CD14-positive monocyte (primary cell): ENCODE measurements around the gene F13B. TPM values are rescaled to one million over a fixed set of nuclear protein-coding genes. Genes with fewer than 3 reads are reported as not detected.

Experiments used
- DNase-seq, 3 donors: peaks; one replicate each; pipeline ENCODE4 v3.0.0-alpha.2; 2011 to 2022
- H2AFZ ChIP-seq: 2 replicates; pipeline ENCODE4 v1.6.0; 2012; ENCODE audit warnings: mild to moderate bottlenecking, low read depth, low read length, inconsistent platforms; ENCODE audit not compliant: insufficient read depth, poor library complexity, severe bottlenecking
- H3K27ac ChIP-seq, 2 donors: 1 replicate in 1 of 2; 2 replicates in 1 of 2; pipeline ENCODE4 v1.5.1; 2012 to 2013; ENCODE audit warnings: low read length in 2 of 2, control low read depth in 1 of 2, inconsistent platforms in 1 of 2, low read depth in 1 of 2, mild to moderate bottlenecking in 1 of 2
- H3K27me3 ChIP-seq, 2 donors: one replicate each; pipeline versions ENCODE4 v1.6.0 to v1.6.1; 2011 to 2013; ENCODE audit warnings: low read length in 2 of 2; ENCODE audit not compliant: control insufficient read depth in 2 of 2, insufficient read depth in 2 of 2
- H3K36me3 ChIP-seq, 2 donors: replicated peaks in 1 of 2; 1 replicate in 1 of 2; 2 replicates in 1 of 2; pipeline versions ENCODE4 v1.5.1 to v1.6.1; 2012 to 2013; ENCODE audit warnings: low read length in 2 of 2, control low read depth in 1 of 2, inconsistent platforms in 1 of 2, mild to moderate bottlenecking in 1 of 2; ENCODE audit not compliant: insufficient read depth in 2 of 2, control insufficient read depth in 1 of 2
- H3K4me1 ChIP-seq, 2 donors: 1 replicate in 1 of 2; 2 replicates in 1 of 2; pipeline versions ENCODE4 v1.5.1 to v1.6.1; 2012 to 2013; ENCODE audit warnings: low read length in 2 of 2, control low read depth in 1 of 2, inconsistent platforms in 1 of 2, mild to moderate bottlenecking in 1 of 2, moderate library complexity in 1 of 2; ENCODE audit not compliant: insufficient read depth in 2 of 2, control insufficient read depth in 1 of 2
- H3K4me2 ChIP-seq: replicated peaks from 2 replicates; pipeline ENCODE3; 2012; ENCODE audit warnings: low read length, moderate library complexity, mild to moderate bottlenecking; ENCODE audit not compliant: poor library complexity, severe bottlenecking; ENCODE audit errors: extremely low read depth
- H3K4me3 ChIP-seq, 3 experiments: fragments of 200-600 bp in 1 of 3; sonication (generic) in 1 of 3; replicated peaks in 1 of 3; 1 replicate in 2 of 3; 2 replicates in 1 of 3; pipeline ENCODE4 v1.5.1; 2011 to 2013; ENCODE audit warnings: low read length in 3 of 3, mild to moderate bottlenecking in 3 of 3, control low read depth in 2 of 3, low read depth in 2 of 3, inconsistent platforms in 1 of 3, moderate library complexity in 1 of 3
- H3K79me2 ChIP-seq: 2 replicates; pipeline ENCODE4 v1.6.0; 2012; ENCODE audit warnings: mild to moderate bottlenecking, control low read depth, inconsistent platforms, low read length, moderate library complexity; ENCODE audit not compliant: insufficient read depth
- H3K9ac ChIP-seq: 2 replicates; pipeline ENCODE4 v1.6.0; 2017; ENCODE audit warnings: low read length, mild to moderate bottlenecking; ENCODE audit not compliant: insufficient read depth, poor library complexity, severe bottlenecking
- H3K9me3 ChIP-seq, 2 donors: replicated peaks in 1 of 2; 1 replicate in 1 of 2; 2 replicates in 1 of 2; pipeline versions ENCODE4 v1.5.1 to v1.6.1; 2012 to 2013; ENCODE audit warnings: low read length in 2 of 2, control low read depth in 1 of 2; ENCODE audit not compliant: control insufficient read depth in 1 of 2, insufficient read depth in 1 of 2
- H4K20me1 ChIP-seq: 2 replicates; pipeline ENCODE4 v1.6.0; 2012; ENCODE audit warnings: mild to moderate bottlenecking, low read length, control low read depth, moderate library complexity; ENCODE audit not compliant: insufficient read depth
- H3K27ac Mint-ChIP-seq, 7 donors: one replicate each; pipeline ENCODE4 v1.8.0; 2020; ENCODE audit warnings: mild to moderate bottlenecking in 7 of 7, mixed read lengths in 7 of 7, moderate library complexity in 6 of 7, inconsistent platforms in 2 of 7
- H3K27me3 Mint-ChIP-seq, 3 donors: one replicate each; pipeline ENCODE4 v1.8.0; 2021 to 2022; ENCODE audit warnings: low read depth in 3 of 3, mild to moderate bottlenecking in 3 of 3, mixed read lengths in 3 of 3, moderate library complexity in 3 of 3, inconsistent platforms in 1 of 3
- H3K36me3 Mint-ChIP-seq, 2 donors: one replicate each; pipeline ENCODE4 v1.8.0; 2020; ENCODE audit warnings: mixed read lengths in 2 of 2, inconsistent platforms in 1 of 2, mild to moderate bottlenecking in 1 of 2
- H3K4me1 Mint-ChIP-seq: one replicate; pipeline ENCODE4 v1.8.0; 2020; ENCODE audit warnings: mild to moderate bottlenecking, mixed read lengths
- H3K4me3 Mint-ChIP-seq, 2 donors: one replicate each; pipeline ENCODE4 v1.8.0; 2020; ENCODE audit warnings: mild to moderate bottlenecking in 2 of 2, mixed read lengths in 2 of 2, moderate library complexity in 1 of 2
- H3K9me3 Mint-ChIP-seq, 7 donors: one replicate each; pipeline ENCODE4 v1.8.0; 2020 to 2022; ENCODE audit warnings: mixed read lengths in 7 of 7, mild to moderate bottlenecking in 6 of 7, moderate library complexity in 6 of 7, inconsistent platforms in 2 of 7
- WGBS: methylation state at CpG from one replicate; pipeline ENCODE4 v1.1.5; 2013; ENCODE audit warnings: missing lambda C conversion rate; ENCODE audit not compliant: insufficient coverage; 5-methylcytosine and 5-hydroxymethylcytosine counted together
- intact Hi-C, 2 donors: fragments of 100-400 bp; cut with micrococcal nuclease; formaldehyde crosslinking; loops; one replicate each; pipeline versions ENCODE4 v1.15.0 to v1.15.1; 2023
- polyA plus RNA-seq, 3 donors: library from polyadenylated mRNA; depleted of rRNA in 1 of 3; unstranded in 2 of 3; stranded (reverse) in 1 of 3; fragments of 300-500 nt in 2 of 3; fragments of >200 nt in 1 of 3; fragmentation: Illumina TruSeq in 2 of 3; gene quantifications; 1 replicate in 2 of 3; 2 replicates in 1 of 3; pipeline ENCODE4 v1.2.3, GENCODE V29; 2012 to 2021
- TF ChIP-seq, protein P1 (sequence below): fragments of 200-600 bp; IDR thresholded peaks from one replicate; pipeline ENCODE4 v1.8.0; 2022; ENCODE audit warnings: antibody characterized with exemption, mild to moderate bottlenecking

The F13B gene
- polyA plus RNA-seq, 3 donors, result not detected

GRCh38 chr1:197106869-197107268 lies 39.8 kb upstream of the F13B start:
- H3K27ac Mint-ChIP-seq, result no peak overlapping the region
- H2AFZ ChIP-seq, result no peak overlapping the region
- H3K36me3 Mint-ChIP-seq, result peaks cover 65 to 72% of the 10 kb centered on the region in 2 donors
- H3K4me2 ChIP-seq, result no peak overlapping the region
- TF ChIP-seq, protein P1, sequence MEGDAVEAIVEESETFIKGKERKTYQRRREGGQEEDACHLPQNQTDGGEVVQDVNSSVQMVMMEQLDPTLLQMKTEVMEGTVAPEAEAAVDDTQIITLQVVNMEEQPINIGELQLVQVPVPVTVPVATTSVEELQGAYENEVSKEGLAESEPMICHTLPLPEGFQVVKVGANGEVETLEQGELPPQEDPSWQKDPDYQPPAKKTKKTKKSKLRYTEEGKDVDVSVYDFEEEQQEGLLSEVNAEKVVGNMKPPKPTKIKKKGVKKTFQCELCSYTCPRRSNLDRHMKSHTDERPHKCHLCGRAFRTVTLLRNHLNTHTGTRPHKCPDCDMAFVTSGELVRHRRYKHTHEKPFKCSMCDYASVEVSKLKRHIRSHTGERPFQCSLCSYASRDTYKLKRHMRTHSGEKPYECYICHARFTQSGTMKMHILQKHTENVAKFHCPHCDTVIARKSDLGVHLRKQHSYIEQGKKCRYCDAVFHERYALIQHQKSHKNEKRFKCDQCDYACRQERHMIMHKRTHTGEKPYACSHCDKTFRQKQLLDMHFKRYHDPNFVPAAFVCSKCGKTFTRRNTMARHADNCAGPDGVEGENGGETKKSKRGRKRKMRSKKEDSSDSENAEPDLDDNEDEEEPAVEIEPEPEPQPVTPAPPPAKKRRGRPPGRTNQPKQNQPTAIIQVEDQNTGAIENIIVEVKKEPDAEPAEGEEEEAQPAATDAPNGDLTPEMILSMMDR, result no peak
- no peaks in the 10 kb centered on the region for H3K79me2 ChIP-seq
- no peak overlapping the region for H3K4me3 ChIP-seq
- no peaks in the 10 kb centered on the region for H3K4me1 ChIP-seq
- H3K9me3 ChIP-seq, result peaks cover 0 to 4% of the 10 kb centered on the region in 2 donors
- no peaks in the 10 kb centered on the region for H4K20me1 ChIP-seq
- intact Hi-C loops, result no loop called here
- no peak for DNase-seq
- peaks cover 41 to 85% of the 10 kb centered on the region in 2 donors for H3K36me3 ChIP-seq
- peaks cover 0 to 2% (median 0%) of the 10 kb centered on the region in 3 donors for H3K27me3 Mint-ChIP-seq
- 100% methylated on average over 1 of the region's 1 CpG for WGBS
- peaks cover 0 to 6% (median 2%) of the 10 kb centered on the region in 7 donors for H3K9me3 Mint-ChIP-seq
- no peaks in the 10 kb centered on the region for H3K27me3 ChIP-seq
- H3K4me1 Mint-ChIP-seq, result no peaks in the 10 kb centered on the region
- H3K4me3 Mint-ChIP-seq, result no peak overlapping the region
- H3K27ac ChIP-seq, result no peak overlapping the region
- H3K9ac ChIP-seq, result no peak overlapping the region

DNA sequence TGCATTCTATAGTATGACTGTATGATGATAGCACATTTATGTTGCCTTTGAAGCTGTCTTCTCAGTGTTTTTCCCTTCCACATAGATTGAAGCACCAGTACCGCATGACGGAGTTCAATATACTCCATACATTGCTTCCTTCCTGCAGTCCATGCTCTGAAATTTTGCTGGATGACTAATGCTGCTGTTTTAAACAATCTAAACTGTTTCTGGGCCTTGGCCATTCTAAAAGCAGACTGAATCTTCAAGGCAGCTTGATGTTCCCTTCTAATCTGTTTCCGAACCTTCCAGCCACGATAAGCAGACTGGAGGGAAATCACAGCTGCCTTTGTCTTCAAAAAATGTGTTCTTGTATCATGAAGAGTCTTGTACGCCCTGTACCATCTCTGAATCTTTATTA lies 36.2 kb upstream of the F13B start:
- Histone ChIP-seq H3K9ac (no peak overlapping the region), H3K4me1 (no peaks in the 10 kb centered on the region), H3K4me2 (no peak overlapping the region), H3K36me3 (peaks cover 25 to 50% of the 10 kb centered on the region in 2 donors), H3K79me2 (no peaks in the 10 kb centered on the region), H3K27ac (no peak overlapping the region), H4K20me1 (no peaks in the 10 kb centered on the region), H2AFZ (no peak overlapping the region), H3K27me3 (no peaks in the 10 kb centered on the region), H3K4me3 (no peak overlapping the region), H3K9me3 (peaks cover 0 to 4% of the 10 kb centered on the region in 2 donors)
- Mint-ChIP-seq H3K36me3 (peaks cover 45 to 49% of the 10 kb centered on the region in 2 donors), H3K27me3 (no peaks in the 10 kb centered on the region), H3K27ac (no peak overlapping the region), H3K9me3 (peaks cover 0 to 6% (median 2%) of the 10 kb centered on the region in 7 donors), H3K4me3 (no peak overlapping the region), H3K4me1 (no peaks in the 10 kb centered on the region)
- DNase-seq, result no peak
- intact Hi-C loops, result no loop called here
- WGBS, result 100% methylated on average over 1 of the region's 5 CpGs
- TF ChIP-seq, protein P1, result no peak
